Uterus (tissue), 2 donors: ENCODE measurements around the gene SERPINE1.

Experiments
- CTCF ChIP-seq, 4 experiments: fragments of 200-600 bp in 2 of 4; fragments of 450-650 bp in 2 of 4; sonication (generic) in 2 of 4; IDR thresholded peaks; one replicate each; pipeline ENCODE4 v1.5.1; 2016 to 2019; ENCODE audit warnings: antibody characterized with exemption in 4 of 4, mild to moderate bottlenecking in 2 of 4, moderate library complexity in 1 of 4
- POLR2A ChIP-seq, 2 donors: fragments of 450-650 bp; IDR thresholded peaks; one replicate each; pipeline ENCODE4 v1.6.1; 2016; ENCODE audit warnings: antibody characterized with exemption in 2 of 2, mild to moderate bottlenecking in 1 of 2, moderate library complexity in 1 of 2

- TF ChIP-seq CTCF (IDR thresholded peaks at IDR 0.05), result no peak
- no peak for TF ChIP-seq POLR2A (IDR thresholded peaks at IDR 0.05)
Measured at GRCh38 chr7:101162551-101163278, 35.8 kb downstream of the SERPINE1 start.
